ENCODE results near the gene KCND1. TPM values are rescaled to one million over a fixed set of nuclear protein-coding genes. Genes with fewer than 3 reads are reported as not detected.

The KCND1 gene
- polyA plus RNA-seq, 3 donors: 4.9 TPM; not detected in 2

DNA sequence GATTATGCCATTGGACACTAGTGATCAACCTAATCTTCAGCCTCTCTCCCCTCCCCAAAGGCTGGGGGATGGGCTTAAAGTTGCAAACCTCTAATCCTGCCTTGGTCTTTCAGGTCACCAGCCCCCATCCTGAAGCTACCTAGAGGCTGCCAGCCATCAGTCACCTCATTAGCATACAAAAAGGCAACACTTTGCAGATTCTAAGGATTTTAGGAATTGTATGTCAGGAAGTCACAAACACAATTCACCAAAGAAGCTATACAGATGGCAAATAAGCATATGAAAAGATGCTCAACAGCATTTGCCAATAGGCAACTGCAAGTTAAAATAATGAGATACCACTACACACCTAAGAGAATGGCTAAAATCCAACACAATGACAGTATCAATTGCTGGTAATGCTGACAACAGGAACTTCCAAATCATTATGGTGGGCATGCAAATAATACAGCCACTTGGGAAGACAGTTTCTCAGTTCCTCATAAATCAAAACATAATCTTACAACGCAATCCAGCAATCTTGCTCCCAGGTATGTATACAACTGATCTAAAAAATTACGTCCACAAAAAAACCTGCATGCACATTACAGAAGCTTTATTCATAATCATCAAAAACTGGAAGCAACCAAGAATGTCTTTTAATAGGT is 43.8 kb downstream of the KCND1 start:
- Mint-ChIP-seq H3K4me3 (no peak overlapping the region), H3K4me1 (no peaks in the 10 kb centered on the region), H3K9me3 (peaks cover 0 to 6% (median 0%) of the 10 kb centered on the region in 7 donors), H3K36me3 (peaks cover 43 to 68% of the 10 kb centered on the region in 2 donors), H3K27ac (no peak overlapping the region), H3K27me3 (ENCODE audit: low read depth in 3 of 3) (peaks cover 0 to 2% (median 0%) of the 10 kb centered on the region in 3 donors)
- H4K20me1 ChIP-seq (ENCODE audit: insufficient read depth, low read length): peaks cover 7% of the 10 kb centered on the region
- no peaks in the 10 kb centered on the region for H3K27me3 ChIP-seq (ENCODE audit: control insufficient read depth in 2 of 2, insufficient read depth in 2 of 2, low read length in 2 of 2)
- no peak overlapping the region for H3K27ac ChIP-seq (ENCODE audit: low read depth in 1 of 2, low read length in 2 of 2)
- no peak overlapping the region for H3K9ac ChIP-seq (ENCODE audit: insufficient read depth, low read length, poor library complexity, severe bottlenecking)
- peaks cover 43 to 75% of the 10 kb centered on the region in 2 donors for H3K36me3 ChIP-seq (replicated peaks in 1 of 2; ENCODE audit: control insufficient read depth in 1 of 2, insufficient read depth in 2 of 2, low read length in 2 of 2)
- H2AFZ ChIP-seq (ENCODE audit: insufficient read depth, low read depth, low read length, poor library complexity, severe bottlenecking): no peak overlapping the region
- intact Hi-C loops (cut with micrococcal nuclease): no loop called here
- H3K4me2 ChIP-seq (replicated peaks; ENCODE audit: extremely low read depth, low read length, poor library complexity, severe bottlenecking): no peak overlapping the region
- H3K4me3 ChIP-seq (replicated peaks in 1 of 3; ENCODE audit: low read depth in 2 of 3, low read length in 3 of 3): no peak overlapping the region
- no peak for DNase-seq
- no peaks in the 10 kb centered on the region for H3K4me1 ChIP-seq (ENCODE audit: control insufficient read depth in 1 of 2, insufficient read depth in 2 of 2, low read length in 2 of 2)
- TF ChIP-seq, protein P1, sequence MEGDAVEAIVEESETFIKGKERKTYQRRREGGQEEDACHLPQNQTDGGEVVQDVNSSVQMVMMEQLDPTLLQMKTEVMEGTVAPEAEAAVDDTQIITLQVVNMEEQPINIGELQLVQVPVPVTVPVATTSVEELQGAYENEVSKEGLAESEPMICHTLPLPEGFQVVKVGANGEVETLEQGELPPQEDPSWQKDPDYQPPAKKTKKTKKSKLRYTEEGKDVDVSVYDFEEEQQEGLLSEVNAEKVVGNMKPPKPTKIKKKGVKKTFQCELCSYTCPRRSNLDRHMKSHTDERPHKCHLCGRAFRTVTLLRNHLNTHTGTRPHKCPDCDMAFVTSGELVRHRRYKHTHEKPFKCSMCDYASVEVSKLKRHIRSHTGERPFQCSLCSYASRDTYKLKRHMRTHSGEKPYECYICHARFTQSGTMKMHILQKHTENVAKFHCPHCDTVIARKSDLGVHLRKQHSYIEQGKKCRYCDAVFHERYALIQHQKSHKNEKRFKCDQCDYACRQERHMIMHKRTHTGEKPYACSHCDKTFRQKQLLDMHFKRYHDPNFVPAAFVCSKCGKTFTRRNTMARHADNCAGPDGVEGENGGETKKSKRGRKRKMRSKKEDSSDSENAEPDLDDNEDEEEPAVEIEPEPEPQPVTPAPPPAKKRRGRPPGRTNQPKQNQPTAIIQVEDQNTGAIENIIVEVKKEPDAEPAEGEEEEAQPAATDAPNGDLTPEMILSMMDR (IDR thresholded peaks at IDR 0.05): no peak
- no peaks in the 10 kb centered on the region for H3K79me2 ChIP-seq (ENCODE audit: insufficient read depth, low read length)
- no peaks in the 10 kb centered on the region for H3K9me3 ChIP-seq (replicated peaks in 1 of 2; ENCODE audit: control insufficient read depth in 1 of 2, insufficient read depth in 1 of 2, low read length in 2 of 2)
- no CpG with 5 or more reads among the region's 2 CpGs for WGBS (ENCODE audit: insufficient coverage)

DNA sequence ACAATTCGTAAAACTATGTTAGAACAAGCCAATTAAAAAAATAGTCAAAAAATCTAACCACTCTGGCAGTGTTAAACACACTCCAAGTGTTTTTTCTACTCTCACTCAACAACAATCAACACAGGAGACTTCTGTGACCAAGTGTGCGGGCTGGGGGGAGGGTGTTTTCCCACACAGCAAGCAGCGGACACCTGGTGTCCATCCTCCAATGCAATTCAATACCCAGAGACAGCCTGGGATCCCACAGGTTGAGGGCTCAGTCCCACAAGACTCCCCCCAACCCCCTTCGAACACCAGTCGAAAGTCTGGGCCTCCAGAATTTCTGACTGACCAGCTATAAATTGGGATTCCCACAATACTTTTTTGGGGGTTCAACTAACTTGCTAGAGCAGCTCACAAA is 44.5 kb downstream of the KCND1 start:
- Mint-ChIP-seq H3K4me3 (no peak overlapping the region), H3K27me3 (ENCODE audit: low read depth in 3 of 3) (peaks cover 0 to 2% (median 0%) of the 10 kb centered on the region in 3 donors), H3K9me3 (peaks cover 0 to 6% (median 0%) of the 10 kb centered on the region in 7 donors), H3K4me1 (no peaks in the 10 kb centered on the region), H3K36me3 (peaks cover 48 to 71% of the 10 kb centered on the region in 2 donors), H3K27ac (no peak overlapping the region)
- no peak for DNase-seq
- peaks cover 7% of the 10 kb centered on the region for H4K20me1 ChIP-seq (ENCODE audit: insufficient read depth, low read length)
- H2AFZ ChIP-seq (ENCODE audit: insufficient read depth, low read depth, low read length, poor library complexity, severe bottlenecking): no peak overlapping the region
- no peak overlapping the region for H3K27ac ChIP-seq (ENCODE audit: low read depth in 1 of 2, low read length in 2 of 2)
- TF ChIP-seq, protein P1 (IDR thresholded peaks at IDR 0.05): no peak
- intact Hi-C loops (cut with micrococcal nuclease): no loop called here
- peaks cover 43 to 75% of the 10 kb centered on the region in 2 donors for H3K36me3 ChIP-seq (replicated peaks in 1 of 2; ENCODE audit: control insufficient read depth in 1 of 2, insufficient read depth in 2 of 2, low read length in 2 of 2)
- WGBS (ENCODE audit: insufficient coverage): no CpG with 5 or more reads among the region's 5 CpGs
- H3K4me3 ChIP-seq (replicated peaks in 1 of 3; ENCODE audit: low read depth in 2 of 3, low read length in 3 of 3): no peak overlapping the region
- H3K4me2 ChIP-seq (replicated peaks; ENCODE audit: extremely low read depth, low read length, poor library complexity, severe bottlenecking): no peak overlapping the region
- H3K4me1 ChIP-seq (ENCODE audit: control insufficient read depth in 1 of 2, insufficient read depth in 2 of 2, low read length in 2 of 2): no peaks in the 10 kb centered on the region
- no peaks in the 10 kb centered on the region for H3K9me3 ChIP-seq (replicated peaks in 1 of 2; ENCODE audit: control insufficient read depth in 1 of 2, insufficient read depth in 1 of 2, low read length in 2 of 2)
- no peak overlapping the region for H3K9ac ChIP-seq (ENCODE audit: insufficient read depth, low read length, poor library complexity, severe bottlenecking)
- no peaks in the 10 kb centered on the region for H3K79me2 ChIP-seq (ENCODE audit: insufficient read depth, low read length)
- no peaks in the 10 kb centered on the region for H3K27me3 ChIP-seq (ENCODE audit: control insufficient read depth in 2 of 2, insufficient read depth in 2 of 2, low read length in 2 of 2)
